Limb (tissue), 2 donors: ENCODE measurements around the gene USP34.

ENCODE experiments used
- DNase-seq, 2 donors: peaks; one replicate each; pipeline ENCODE4 v3.0.0-alpha.2; 2016; ENCODE audit errors: extremely low spot score in 2 of 2

The USP34 gene

DNA sequence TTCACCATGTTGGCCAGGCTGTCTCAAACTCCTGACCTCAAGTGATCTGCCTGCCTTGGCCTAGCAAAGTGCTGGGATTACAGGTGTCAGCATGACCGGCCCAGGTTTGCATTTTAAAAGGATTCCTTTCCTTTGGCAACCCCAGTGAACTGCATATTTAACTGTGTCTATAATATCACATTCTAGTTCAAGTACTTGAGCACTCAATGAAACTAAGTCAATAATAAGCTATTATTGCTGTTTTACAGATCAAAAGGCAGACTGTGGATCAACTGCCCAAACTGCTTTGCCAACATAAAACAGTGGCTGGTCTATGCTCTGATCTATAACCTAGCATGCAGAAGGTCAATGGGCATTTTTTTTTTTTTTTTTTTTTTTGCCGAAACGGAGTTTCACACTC lies 144.5 kb downstream of the USP34 start:
- DNase-seq = no peak

DNA sequence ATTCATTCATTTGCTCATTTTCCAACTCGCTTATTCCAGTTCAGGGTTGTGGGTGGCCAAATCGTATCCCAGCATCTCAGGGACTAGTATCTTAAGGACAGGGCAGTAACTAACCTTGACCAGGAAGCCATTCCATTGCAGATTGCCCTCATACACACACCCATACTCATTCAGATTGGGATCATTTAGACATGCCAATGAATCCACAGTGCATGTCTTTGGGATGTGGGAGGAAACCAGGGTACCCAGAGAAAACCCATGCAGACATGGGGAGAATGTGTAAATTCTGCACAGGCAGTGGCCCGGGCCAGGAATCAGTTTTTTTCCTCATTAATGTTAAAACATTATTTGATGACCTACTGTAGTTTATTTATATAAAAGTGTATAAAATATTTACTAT lies 150.7 kb downstream of the USP34 start:
- DNase-seq = no peak

DNA sequence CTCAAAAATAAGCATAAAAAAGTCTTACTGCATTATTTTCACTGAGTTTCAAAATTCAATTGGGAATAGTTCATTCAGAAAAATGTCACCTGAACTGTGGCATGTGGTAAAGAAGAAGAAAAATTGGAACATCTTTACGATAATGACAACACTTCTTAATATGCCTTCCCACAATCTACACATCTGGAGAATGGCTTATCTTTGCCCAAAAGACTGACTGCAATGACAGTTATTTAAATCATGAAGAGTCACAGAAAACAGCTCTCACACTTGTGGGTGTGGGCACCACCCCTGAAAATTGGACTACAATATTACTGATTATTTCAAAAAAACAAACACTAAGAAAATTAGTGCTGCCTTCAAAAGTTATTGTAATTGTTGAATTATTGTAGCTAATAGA lies 152.3 kb downstream of the USP34 start:
- no peak for DNase-seq

DNA sequence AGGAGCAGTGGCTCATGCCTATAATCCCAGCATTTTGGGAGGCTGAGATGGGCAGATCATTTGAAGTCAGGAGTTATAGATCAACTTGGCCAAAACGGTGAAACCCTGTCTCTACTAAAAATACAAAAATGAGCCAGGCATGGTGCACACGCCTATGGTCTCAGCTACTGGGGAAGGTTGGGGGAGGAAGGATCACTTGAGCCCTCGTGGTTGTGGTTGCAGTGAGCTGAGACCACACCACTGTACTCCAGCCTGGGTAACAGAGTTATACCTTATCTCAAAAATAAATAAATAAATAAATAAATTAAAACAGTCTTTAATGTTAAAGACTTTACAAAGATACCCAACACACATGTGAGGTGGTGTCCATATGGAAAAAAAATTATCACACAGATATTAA lies 174.9 kb downstream of the USP34 start:
- DNase-seq = no peak

DNA sequence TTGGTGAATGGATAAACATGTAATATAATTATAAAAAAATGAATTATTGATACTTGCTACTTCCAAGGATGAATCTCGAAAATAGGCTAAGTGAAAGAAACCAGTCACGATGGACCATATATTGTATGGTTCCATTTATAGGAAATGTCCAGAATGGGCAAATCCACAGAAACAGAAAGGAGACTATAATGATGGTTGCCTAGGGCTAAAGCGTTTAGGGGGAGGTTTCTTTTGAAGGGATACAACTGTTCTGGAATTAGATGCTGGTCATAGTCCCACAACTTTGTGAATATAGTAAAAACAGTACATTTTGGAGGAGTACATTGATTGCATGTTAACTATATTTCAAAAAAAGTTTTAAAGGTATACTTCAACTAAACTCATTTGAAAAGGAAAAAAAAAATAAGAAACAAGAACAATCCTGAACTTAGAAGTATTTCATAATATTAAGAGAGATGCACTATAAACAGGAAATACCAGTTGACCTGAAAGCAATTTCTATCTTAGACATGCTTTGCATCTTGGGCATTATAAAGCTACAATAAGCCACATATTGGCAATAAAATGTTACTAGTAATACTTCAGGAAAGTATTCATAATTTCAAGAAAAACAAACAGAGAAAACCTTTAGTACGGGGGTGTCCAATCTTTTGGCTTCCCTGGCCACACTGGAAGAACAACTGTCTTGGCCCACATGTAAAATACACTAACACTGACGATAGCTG lies 178.9 kb downstream of the USP34 start:
- no peak for DNase-seq

DNA sequence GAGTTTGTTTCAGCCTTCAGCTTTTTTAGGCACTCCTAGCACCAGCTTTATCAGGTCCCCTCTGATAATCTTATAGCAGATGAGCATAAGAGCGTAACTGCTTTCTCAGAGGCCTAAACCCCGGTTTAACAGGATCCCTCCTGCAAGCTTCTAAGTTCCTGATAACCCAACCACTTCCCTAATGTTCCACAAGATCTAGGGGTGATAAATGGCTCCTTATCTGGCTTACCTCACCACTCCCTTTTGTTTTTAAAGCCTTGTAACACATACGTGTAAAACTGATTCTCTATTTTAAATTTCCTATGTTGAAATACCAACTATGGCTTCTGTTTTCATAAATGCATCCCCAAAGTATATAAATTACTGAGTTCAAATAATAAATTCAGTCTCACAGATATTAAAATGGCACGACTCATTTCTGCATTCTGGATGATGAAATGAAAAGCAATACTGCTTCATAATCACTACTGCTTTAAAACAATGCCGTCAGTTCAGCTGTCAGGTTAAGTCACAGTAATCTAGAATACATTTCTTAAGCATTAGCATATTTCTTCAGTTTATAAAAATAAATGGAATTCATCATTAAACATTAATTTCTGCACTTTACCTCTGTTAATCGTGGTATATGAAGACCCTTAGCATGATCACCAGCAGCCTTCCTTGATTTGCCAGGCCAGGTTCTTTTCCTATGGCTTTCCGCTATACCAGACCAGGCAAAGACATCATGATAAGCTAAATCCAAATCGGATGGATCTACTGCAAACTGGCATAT lies 182.6 kb downstream of the USP34 start:
- DNase-seq = no peak

DNA sequence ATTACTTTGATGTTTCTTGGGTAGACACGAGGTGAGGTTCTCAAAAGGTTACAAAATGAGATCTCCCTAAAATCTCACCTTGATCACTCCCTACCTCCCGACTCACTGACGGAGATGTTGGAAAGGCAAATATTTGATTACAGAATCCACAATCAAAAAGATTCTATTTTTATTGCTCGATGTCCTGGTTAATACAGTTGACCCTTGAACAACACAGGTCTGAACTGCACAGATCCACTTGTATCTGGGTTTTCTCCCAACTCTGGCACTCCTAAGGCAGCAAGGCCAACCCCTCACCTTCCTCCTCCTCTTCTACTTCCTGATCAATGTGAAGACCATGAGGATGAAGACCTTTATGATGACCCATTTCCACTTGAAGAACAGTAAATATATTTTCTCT lies 183.6 kb downstream of the USP34 start:
- DNase-seq = no peak

DNA sequence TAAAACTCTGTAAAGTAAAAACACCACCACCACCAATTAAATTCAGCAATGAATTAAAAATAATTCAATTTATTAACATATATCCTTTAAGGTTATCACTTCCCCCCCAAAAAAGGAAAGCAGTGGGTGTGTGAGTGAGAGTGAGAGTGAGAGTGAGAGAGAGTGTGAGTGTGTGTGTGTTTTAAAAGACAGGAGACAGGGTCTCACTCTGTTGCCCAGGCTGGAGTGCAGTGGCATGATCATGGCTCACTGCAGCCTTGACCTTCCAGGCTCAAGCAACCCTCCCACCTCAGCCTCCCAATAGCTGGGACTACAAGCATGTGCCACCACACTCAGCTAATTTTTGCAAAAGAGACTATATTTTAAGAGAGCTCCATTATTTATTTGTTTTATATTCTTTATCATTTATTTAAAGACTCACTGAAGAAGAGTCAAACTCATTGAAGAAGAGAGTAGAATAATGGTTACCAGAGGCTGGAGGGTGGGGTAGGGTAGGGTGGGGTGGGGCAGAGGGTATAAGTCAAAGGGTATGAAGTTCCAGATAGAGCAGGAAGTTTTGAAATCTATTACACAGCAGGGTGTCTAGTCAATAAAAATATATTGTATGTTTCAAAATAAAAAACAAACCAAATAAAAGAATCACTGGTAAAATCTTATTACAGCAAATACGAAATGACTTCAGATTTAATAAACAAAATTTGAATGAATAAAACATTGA lies 187.3 kb downstream of the USP34 start:
- no peak for DNase-seq

DNA sequence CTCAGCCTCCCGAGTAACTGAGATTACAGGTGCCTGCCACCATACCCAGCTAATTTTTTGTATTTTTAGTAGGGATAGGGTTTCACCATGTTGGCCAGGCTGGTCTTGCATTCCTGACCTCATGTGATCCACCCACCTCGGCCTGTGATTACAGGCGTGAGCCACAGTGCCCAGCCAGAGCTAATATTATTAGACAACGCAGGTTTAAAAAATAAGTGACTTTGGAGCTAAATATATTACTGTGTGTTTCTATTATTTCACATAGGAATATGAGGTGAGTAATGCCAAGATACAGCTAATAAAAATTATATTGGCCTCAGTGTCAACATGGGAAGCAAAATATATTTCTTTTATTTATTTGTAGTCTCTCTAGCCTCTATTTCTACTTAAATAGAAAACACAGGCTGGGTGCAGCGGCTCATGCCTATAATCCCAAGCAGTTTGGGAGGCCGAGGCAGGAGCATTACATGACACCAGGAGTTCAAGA lies 188.7 kb downstream of the USP34 start:
- no peak for DNase-seq

DNA sequence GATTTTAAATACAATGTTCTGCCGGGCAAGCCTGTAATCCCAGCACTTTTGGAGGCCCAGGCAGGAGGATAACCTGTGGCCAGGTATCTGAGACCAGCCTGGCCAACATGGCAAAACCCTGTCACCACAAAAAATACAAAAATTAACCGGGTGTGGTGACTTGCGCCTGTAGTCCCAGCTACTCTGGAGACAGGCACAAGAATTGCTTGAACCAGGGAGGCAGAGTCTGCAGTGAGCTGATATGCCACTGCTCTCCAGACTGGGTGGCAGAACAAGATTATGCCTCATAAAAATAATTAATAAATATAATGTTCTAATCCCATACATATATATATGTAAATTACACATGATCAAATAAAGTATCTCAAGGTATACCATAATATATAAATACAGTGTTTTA lies 189.6 kb downstream of the USP34 start:
- no peak for DNase-seq

DNA sequence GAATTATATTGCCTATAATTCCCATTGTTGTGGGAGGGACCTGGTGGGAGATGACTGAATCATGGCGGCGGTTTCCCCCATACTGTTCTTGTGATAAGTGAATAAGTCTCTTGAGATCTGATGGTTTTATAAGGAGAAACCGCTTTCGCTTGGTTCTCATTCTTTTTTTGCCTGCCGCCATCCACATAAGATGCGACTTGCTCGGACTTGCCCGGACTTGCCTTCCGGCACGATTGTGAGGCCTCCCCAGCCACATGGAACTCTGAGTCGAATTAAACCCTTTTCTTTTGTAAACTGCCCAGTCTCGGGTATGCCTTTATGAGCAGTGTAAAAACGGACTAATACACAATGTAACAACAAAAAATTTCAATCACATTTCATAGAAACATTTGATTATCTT lies 193.1 kb downstream of the USP34 start:
- no peak for DNase-seq

DNA sequence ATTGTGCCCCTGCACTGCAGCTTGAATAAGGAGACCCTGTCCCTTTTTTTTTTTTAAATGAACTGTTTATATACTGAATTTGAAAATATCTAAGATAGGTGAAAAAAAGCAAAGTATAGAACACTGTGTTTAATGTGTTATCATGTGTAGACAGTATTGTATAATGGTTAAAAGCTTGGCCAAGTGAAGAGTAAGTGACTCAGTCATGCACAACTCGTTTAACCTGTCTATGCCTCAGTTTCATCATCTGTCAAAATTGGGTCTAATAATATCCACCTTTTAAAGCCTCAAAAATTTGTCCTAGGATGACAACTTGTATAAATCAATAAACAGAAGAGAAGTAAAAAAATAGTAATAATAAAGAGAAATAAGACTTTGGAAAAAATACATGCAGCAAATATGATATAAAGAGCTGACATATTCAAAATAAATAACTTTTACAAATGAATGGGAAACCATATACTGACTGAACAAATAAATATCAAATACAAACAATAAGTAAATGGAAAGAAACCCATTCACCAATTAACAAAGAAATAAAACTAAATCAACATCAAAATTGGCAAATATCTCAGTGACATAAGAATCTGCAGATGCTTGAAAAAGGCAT lies 195.2 kb downstream of the USP34 start:
- no peak for DNase-seq

DNA sequence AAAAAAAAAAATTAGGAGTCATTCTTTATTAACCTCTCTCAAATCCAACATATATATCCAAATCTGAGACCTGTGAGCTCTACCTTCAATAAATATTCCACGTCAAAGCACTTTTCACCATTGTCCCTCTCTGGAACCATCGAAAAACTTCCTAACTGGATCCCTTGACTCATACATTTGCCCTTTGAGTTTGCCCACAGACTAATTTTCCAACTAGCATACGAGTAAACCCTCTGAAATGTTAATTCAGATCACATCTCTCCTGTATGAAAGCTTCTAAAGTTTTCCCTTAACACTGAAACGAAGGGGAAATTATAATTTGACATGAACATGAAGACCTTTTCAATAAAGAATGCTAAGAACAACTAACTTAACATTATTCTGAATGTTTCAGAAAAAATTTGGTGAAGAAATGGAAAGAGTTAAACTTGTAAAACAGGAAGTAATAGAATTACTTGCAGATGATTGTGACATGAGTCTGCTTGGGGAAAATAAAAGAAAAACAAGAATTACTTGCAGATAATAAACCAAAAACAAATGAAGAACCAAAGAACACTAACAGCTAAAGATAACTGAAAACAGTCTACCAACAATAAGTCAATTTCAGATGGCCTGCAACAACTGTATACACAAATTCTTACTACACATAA lies 198.3 kb downstream of the USP34 start:
- no peak for DNase-seq

DNA sequence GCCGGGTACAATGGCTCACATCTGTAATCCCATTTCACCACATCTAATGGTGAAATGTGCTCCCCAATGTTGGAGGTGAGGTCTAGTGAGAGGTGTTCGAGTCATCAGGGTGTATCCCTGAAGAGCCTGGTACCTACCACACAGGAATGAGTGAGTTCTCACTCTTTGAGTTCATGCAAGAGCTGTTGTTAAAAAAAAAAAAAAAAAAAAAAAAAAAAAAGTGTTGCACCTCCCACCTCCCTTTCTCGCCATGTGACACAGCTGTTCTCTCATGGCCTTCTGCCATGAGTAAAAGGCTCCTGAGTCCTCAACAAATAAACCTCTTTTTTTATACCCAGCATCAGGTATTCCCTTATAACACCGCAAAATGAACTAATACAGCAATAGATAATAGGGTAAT lies 202.6 kb downstream of the USP34 start:
- DNase-seq = no peak

DNA sequence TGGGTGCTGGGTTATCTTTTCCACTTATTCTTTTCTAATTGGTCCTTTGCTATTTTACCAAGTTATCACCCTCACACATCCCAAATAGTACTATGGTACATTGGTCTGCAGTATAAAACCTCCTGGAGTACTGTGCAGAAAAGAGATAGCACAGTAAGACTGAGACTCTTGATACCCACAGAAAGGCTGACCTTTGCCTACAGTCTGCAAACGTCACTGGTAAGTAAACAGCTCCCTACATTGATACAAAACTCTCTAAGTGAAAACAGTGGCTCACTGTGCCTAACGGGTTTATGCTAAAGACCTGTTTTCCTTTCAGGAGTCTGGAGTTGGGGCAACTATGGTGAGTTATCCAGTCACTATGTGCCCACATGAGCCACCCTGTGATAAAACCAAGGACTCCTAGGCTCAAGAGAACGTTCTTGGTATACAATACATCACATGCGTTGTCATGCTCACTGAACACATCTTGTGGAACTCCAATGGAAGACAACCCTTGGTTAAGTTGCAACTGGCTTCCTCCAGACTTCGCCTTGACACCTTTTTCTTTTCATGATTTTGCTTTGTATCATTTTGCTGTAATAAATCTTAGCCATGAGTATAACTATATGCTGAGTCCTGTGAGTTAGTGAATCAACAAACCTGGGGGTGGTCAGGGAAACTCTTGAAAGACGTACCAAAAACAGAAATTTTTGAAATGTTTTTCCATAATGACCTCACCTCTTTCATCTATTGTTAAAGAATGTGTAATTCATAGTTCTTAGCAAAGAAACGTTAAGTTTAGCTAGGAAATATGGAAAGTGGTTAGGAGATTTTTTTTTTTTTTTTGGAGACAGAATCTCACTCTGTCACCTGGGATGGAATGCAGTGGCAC lies 204.0 kb downstream of the USP34 start:
- DNase-seq = no peak

DNA sequence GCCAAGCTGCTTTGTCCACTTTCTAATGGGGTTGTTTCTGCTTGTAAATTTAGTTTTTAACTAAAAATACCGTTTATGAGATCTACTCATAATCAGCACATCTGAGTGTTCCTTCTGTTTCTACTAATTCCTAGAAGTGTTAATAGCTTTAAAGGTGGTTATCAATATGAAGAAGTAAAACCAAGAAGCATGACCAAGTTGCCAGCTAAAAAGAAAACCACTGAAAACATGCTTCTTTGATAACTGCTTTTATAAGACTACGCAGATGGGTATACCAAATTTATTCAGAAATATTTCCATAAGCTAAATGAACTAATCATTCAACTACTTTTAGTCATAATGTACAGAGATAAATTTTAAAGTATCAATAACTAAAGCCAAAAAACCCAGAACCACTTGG lies 207.1 kb downstream of the USP34 start:
- no peak for DNase-seq

DNA sequence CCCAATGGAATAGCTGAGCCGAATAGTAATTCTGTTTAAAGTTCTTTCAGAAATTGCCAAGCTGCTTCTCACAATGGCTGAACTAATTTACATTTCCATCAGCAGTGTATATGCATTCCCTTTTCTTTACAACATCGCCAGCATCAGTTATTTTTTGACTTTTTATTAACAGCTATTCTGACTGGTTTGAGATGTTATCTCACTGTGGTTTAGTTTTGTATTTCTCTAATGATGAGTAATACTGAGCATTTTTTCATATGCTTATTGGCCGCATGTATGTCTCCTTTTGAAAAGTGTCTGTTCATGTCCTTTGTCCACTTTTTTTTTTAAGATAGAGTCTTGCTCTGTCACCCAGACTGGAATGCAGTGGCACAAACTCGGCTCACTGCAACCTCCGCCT lies 208.2 kb downstream of the USP34 start:
- DNase-seq = no peak

DNA sequence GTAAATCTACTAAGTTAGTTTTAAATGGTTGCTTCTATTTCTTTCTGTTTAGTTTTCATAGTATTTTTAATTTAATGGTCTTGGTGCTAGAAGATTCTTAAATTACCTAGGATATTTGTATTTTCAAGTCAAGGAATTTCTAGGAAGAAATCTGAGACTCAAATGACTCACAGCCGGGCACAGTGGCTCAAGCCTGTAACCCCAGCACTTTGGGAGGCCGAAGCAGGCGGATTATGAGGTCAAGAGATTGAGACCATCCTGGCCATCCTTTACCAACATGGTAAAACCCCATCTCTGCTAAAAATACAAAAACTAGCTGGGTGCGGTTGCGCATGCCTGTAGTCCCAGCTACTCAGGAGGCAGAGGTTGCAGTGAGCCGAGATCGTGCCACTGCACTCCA lies 213.4 kb downstream of the USP34 start:
- no peak for DNase-seq

DNA sequence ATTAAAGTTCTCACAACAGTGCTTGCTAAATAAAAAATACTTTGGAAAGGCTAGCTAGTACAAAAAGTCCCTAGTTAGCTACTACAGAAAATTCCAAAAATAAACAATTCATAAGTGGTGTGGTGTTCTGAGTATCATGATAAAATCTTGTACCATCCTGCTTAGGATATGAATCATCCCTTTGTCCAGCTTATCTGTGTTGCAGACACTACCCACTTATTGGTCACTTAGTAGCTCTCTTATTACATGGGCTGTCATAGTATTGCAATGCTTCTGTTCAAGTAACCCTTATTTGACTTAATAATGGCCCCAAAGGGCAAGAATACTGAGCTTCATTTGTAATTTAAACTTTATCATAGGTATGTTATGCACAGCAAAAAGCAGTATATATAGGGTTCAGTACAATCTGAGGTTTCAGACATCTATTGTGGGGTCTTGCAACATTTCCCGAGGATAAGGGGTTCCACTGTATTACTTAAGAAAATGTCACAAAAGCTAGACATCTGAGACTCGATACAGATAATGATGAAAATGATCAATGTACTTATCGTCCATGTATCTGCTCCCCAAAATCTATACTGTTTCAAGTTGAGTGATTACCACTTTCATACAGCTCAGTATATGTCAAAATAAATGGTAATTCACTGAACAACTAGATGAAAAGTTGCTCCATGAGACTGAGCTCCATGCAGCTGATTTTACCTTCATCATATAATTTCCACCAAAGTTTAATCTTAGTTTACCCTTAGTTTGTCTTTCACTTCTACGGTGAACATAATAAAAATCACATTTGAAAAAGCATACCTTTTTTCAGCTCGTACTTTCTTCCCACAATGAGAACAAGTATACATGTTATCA lies 215.1 kb downstream of the USP34 start:
- DNase-seq = no peak

DNA sequence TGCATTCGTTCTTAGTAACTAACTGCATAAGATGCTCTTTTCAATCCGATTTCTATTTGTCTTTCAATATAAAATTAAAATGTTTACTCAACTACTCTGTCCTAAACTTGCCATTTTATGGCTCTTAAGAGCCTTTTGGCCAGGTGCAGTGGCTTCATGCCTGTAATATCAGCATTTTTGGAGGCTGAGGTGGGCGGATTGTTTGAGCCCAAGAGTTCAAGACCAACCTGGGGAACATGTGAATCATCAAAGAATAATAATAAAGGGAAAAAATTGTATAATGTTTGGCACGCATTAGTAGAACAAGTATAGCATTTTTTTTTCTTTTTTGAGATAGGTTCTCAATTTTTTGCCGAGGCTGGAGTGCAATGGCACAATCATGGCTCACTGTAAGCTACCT lies 216.4 kb downstream of the USP34 start:
- DNase-seq = no peak
